Measurements from ENCODE around the gene AQP2.

GRCh38 chr12:49976557-49976956, 26.0 kb downstream of the AQP2 start:
- TF ChIP-seq CTCF (IDR thresholded peaks at IDR 0.05), result no peak
- TF ChIP-seq POLR2A (IDR thresholded peaks at IDR 0.05), result no peak
- no peak for TF ChIP-seq EP300 (IDR thresholded peaks at IDR 0.05)

All from gastroesophageal sphincter (tissue), 3 donors.